GM13976 (cell line): ENCODE results near the gene TMTC2.

Source experiments
- DNase-seq: peaks from one replicate; pipeline ENCODE4 v3.0.0; 2012; ENCODE audit warnings: low spot score
- in situ Hi-C: fragments of 300-500 bp; cut with MboI; formaldehyde crosslinking; loops from one replicate; pipeline ENCODE4 v1.12.0; 2022; ENCODE audit warnings: low sequenced_read_pairs, mixed read lengths, inconsistent platforms; ENCODE audit not compliant: unreplicated experiment
- TF ChIP-seq, protein P1 (sequence below): IDR thresholded peaks from 2 replicates; pipeline ENCODE4 v1.5.1; 2012; ENCODE audit warnings: borderline replicate concordance, mild to moderate bottlenecking; ENCODE audit not compliant: insufficient read depth; ENCODE audit errors: extremely low read depth, missing control alignments, control extremely low read depth

The TMTC2 gene

DNA sequence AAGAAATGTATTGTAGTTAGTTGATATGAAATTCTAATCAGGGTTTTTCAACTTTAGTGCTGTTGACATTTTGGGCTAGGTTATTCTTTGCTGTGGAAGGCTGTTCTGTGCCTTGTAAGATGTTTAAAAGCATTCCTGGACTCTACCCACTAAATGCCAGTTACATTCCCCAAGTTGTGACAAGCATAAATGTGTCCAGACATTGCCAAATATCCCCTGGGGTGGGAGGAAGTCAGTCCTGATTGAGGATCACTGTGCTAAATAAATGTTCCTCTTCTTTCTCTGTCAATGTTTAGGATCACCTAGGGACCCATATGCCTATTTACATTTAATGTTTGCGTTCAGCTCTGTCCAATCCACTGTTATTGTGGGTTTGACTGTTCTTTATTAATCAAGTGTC, 268.3 kb downstream of the TMTC2 start:
- no peak for DNase-seq
- TF ChIP-seq, protein P1, sequence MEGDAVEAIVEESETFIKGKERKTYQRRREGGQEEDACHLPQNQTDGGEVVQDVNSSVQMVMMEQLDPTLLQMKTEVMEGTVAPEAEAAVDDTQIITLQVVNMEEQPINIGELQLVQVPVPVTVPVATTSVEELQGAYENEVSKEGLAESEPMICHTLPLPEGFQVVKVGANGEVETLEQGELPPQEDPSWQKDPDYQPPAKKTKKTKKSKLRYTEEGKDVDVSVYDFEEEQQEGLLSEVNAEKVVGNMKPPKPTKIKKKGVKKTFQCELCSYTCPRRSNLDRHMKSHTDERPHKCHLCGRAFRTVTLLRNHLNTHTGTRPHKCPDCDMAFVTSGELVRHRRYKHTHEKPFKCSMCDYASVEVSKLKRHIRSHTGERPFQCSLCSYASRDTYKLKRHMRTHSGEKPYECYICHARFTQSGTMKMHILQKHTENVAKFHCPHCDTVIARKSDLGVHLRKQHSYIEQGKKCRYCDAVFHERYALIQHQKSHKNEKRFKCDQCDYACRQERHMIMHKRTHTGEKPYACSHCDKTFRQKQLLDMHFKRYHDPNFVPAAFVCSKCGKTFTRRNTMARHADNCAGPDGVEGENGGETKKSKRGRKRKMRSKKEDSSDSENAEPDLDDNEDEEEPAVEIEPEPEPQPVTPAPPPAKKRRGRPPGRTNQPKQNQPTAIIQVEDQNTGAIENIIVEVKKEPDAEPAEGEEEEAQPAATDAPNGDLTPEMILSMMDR, result no peak
- in situ Hi-C loops, result no loop called here

DNA sequence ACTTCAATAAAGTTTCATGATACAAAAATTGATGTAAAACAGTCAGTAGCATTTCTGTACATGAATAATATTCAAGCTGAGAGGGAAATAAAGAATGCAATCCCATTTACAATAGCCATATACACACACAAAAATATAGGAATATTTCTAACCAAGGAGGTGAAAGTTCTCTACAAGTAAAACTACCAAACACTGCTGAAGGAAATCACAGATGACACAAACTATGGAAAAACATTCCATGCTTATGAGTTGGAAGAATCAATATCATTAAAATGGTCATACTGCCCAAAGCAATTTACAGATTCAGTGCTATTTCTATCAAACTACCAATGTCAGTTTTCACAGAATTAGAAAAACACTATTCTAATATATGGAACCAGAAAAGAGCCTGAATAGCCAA, 272.3 kb downstream of the TMTC2 start:
- TF ChIP-seq, protein P1, result no peak
- in situ Hi-C loops, result no loop called here
- DNase-seq, result no peak

DNA sequence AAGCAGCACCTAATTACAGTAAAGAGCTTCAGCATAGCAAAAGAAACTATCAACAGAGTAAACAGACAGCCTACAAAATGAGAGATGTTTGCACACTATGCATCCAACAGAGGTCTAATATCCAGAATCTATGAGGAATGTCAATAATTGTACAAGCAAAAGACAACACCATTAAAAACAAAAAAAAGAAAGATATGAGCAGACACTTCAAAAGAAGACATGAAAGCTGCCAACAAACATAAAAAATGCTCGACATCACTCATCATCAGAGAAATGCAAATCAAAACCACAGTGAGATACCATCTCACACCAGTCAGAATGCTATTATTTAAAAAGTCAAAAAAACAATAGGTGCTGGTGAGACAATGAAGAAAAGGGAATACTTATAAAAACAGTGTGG, 273.1 kb downstream of the TMTC2 start:
- in situ Hi-C loops, result no loop called here
- TF ChIP-seq, protein P1, result no peak
- DNase-seq, result no peak

DNA sequence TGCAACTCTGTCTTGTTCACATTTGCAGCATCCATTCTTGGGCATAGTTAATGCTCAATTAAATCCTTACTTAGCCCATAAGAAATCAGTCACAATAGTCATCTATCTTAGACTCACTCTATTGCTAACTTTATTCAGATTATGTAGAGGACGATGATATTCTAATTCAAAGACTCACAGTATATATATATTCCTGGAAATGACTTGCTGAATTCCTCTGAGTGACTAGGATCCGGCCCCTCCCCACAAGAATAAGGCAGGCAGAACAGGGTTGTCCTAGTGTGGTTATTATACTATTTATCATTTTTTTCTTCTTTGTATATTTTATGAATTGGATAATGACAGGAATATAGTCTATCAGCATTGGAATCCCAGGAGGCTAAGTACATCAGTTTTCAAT, 275.1 kb downstream of the TMTC2 start:
- TF ChIP-seq, protein P1, result no peak
- in situ Hi-C loops, result no loop called here
- DNase-seq, result no peak

DNA sequence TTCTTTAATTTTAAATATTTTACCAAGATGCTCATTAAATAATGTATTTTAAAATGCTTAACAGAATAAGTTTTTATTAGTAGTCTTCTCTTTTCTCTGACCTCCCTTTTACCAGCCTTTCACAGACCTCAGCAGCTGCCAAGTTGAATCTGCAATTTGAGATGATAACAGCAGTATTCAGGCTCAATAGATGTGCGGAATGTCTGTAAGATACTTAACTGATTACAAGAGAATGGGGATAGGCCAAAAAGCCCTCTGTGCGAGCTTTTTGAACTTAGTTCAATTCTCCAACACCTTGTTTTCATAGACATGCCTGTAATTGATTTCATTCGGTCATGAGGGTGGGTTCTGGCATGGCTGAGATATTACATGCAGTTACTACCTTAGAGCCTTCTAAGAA, 277.2 kb downstream of the TMTC2 start:
- TF ChIP-seq, protein P1, result no peak
- in situ Hi-C loops, result no loop called here
- no peak for DNase-seq

DNA sequence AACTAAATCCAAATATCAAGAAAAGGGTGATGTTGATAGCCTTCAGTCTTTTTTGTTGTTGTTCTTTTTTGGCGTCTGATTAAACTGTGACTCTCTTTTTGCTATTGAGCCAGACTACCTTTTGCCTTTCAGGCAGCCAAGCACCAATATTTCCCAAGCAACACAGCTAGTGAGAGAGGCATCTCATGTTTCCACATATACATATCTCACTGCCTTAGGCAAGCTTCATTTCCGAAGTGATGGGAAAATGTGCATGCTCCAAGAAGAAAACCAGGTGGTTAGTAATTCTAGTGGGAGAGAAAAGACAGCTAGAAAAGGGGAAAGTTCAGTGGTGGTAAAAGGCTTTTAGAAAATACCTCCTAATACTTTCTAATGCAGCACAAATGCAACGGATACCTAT, 277.7 kb downstream of the TMTC2 start:
- in situ Hi-C loops, result no loop called here
- TF ChIP-seq, protein P1, result no peak
- no peak for DNase-seq
